Measurements from ENCODE around the gene HNRNPUL1.

GRCh38 chr19:41307954-41308449 is 43.8 kb downstream of the HNRNPUL1 start:
- TF ChIP-seq POLR2A (IDR thresholded peaks at IDR 0.05) (no peak), CTCF (IDR thresholded peaks at IDR 0.05) (no peak)
